ENCODE measurements around the gene METTL8. TPM values are rescaled to one million over a fixed set of nuclear protein-coding genes. Genes with fewer than 3 reads are reported as not detected.

Gene METTL8
- total RNA-seq, 1 experiment from 2014 or later: 25.7 TPM

- no TSS peak for BruUV-seq (replicated peaks)
- Mint-ChIP-seq H3K27ac (ENCODE audit: unreplicated experiment) (no peak overlapping the region), H3K9me3 (ENCODE audit: unreplicated experiment) (no peaks in the 10 kb centered on the region), H3K4me3 (ENCODE audit: unreplicated experiment) (no peak overlapping the region), H3K4me1 (ENCODE audit: low read depth, unreplicated experiment) (no peaks in the 10 kb centered on the region), H3K36me3 (ENCODE audit: insufficient read depth, unreplicated experiment) (peaks cover 11% of the 10 kb centered on the region), H3K27me3 (ENCODE audit: insufficient read depth, unreplicated experiment) (no peaks in the 10 kb centered on the region)
- TF ChIP-seq CTCF (IDR thresholded peaks at IDR 0.05; ENCODE audit: insufficient read depth in 1 of 2, low read depth in 1 of 2, low read length in 1 of 2, severe bottlenecking in 1 of 2, unreplicated experiment in 1 of 2): no peak
- CTCF ChIA-PET: no interaction called here
- POLR2A ChIA-PET: no interaction called here
- DNase-seq: no peak
- H3K36me3 ChIP-seq (ENCODE audit: control insufficient read depth, insufficient read depth, low read length): no peaks in the 10 kb centered on the region
- no peaks in the 10 kb centered on the region for H3K4me1 ChIP-seq
- H3K9me3 ChIP-seq: no peaks in the 10 kb centered on the region
- intact Hi-C loops (cut with micrococcal nuclease; ENCODE audit: unreplicated experiment): no loop called here
- no peaks in the 10 kb centered on the region for H3K27me3 ChIP-seq (replicated peaks; ENCODE audit: control insufficient read depth, insufficient read depth, low read length)
- no peak overlapping the region for H3K4me3 ChIP-seq (ENCODE audit: low read depth, low read length)
These were observed 107.8 kb downstream of the METTL8 start for GRCh38 chr2:171325886-171326585.

- Histone ChIP-seq H3K4me1 (no peaks in the 10 kb centered on the region), H3K36me3 (ENCODE audit: control insufficient read depth, insufficient read depth, low read length) (no peaks in the 10 kb centered on the region), H3K27me3 (replicated peaks; ENCODE audit: control insufficient read depth, insufficient read depth, low read length) (no peaks in the 10 kb centered on the region), H3K4me3 (ENCODE audit: low read depth, low read length) (no peak overlapping the region), H3K9me3 (no peaks in the 10 kb centered on the region)
- Mint-ChIP-seq H3K27me3 (ENCODE audit: insufficient read depth, unreplicated experiment) (no peaks in the 10 kb centered on the region), H3K27ac (ENCODE audit: unreplicated experiment) (no peak overlapping the region), H3K36me3 (ENCODE audit: insufficient read depth, unreplicated experiment) (peaks cover 14% of the 10 kb centered on the region), H3K4me1 (ENCODE audit: low read depth, unreplicated experiment) (no peaks in the 10 kb centered on the region), H3K4me3 (ENCODE audit: unreplicated experiment) (no peak overlapping the region), H3K9me3 (ENCODE audit: unreplicated experiment) (no peaks in the 10 kb centered on the region)
- no peak for TF ChIP-seq CTCF (IDR thresholded peaks at IDR 0.05; ENCODE audit: insufficient read depth in 1 of 2, low read depth in 1 of 2, low read length in 1 of 2, severe bottlenecking in 1 of 2, unreplicated experiment in 1 of 2)
- ChIA-PET POLR2A (interaction anchor here (0.6 kb wide), 1 partner anchor 96 kb away, joined by 3 read pairs; no protein-coding TSS in a partner anchor), CTCF (no interaction called here)
- DNase-seq: no peak
- intact Hi-C loops (cut with micrococcal nuclease; ENCODE audit: unreplicated experiment): no loop called here
- no TSS peak for BruUV-seq (replicated peaks)
These were observed 109.7 kb downstream of the METTL8 start for GRCh38 chr2:171323971-171324528.

- Histone ChIP-seq H3K4me3 (ENCODE audit: low read depth, low read length) (no peak overlapping the region), H3K27me3 (replicated peaks; ENCODE audit: control insufficient read depth, insufficient read depth, low read length) (no peaks in the 10 kb centered on the region), H3K4me1 (no peaks in the 10 kb centered on the region), H3K9me3 (no peaks in the 10 kb centered on the region), H3K36me3 (ENCODE audit: control insufficient read depth, insufficient read depth, low read length) (no peaks in the 10 kb centered on the region)
- intact Hi-C loops (cut with micrococcal nuclease; ENCODE audit: unreplicated experiment): no loop called here
- TF ChIP-seq CTCF (IDR thresholded peaks at IDR 0.05; ENCODE audit: insufficient read depth in 1 of 2, low read depth in 1 of 2, low read length in 1 of 2, severe bottlenecking in 1 of 2, unreplicated experiment in 1 of 2): no peak
- no peaks in the 10 kb centered on the region for H3K27me3 Mint-ChIP-seq (ENCODE audit: insufficient read depth, unreplicated experiment)
- no peaks in the 10 kb centered on the region for H3K4me1 Mint-ChIP-seq (ENCODE audit: low read depth, unreplicated experiment)
- H3K36me3 Mint-ChIP-seq (ENCODE audit: insufficient read depth, unreplicated experiment): peaks cover 14% of the 10 kb centered on the region
- no peak for DNase-seq
- no peak overlapping the region for H3K4me3 Mint-ChIP-seq (ENCODE audit: unreplicated experiment)
- CTCF ChIA-PET: no interaction called here
- no peaks in the 10 kb centered on the region for H3K9me3 Mint-ChIP-seq (ENCODE audit: unreplicated experiment)
- no peak overlapping the region for H3K27ac Mint-ChIP-seq (ENCODE audit: unreplicated experiment)
- POLR2A ChIA-PET: no interaction called here
- no TSS peak for BruUV-seq (replicated peaks)
These were observed 110.9 kb downstream of the METTL8 start for GRCh38 chr2:171322928-171323327.
